Fibroblast of villous mesenchyme (primary cell): Measurements from ENCODE around the gene RPA3. TPM values are rescaled to one million over a fixed set of nuclear protein-coding genes. Genes with fewer than 3 reads are reported as not detected.

Experiments used
- DNase-seq: peaks from one replicate; pipeline ENCODE4 v3.0.0-alpha.2; 2010; ENCODE audit warnings: low read depth
- H3K4me3 ChIP-seq: 2 replicates; pipeline ENCODE4 v1.5.1; 2011; ENCODE audit warnings: low read depth, mild to moderate bottlenecking, low read length
- CTCF ChIP-seq: IDR thresholded peaks from 2 replicates; pipeline ENCODE4 v1.5.1; 2012; ENCODE audit warnings: low read depth, mild to moderate bottlenecking, low read length; ENCODE audit not compliant: insufficient read depth
- total RNA-seq: library from RNA; depleted of rRNA; stranded (reverse); fragments of >200 nt; gene quantifications from 2 replicates; pipeline ENCODE4 v1.2.3, GENCODE V29; 2012

RPA3 gene
- total RNA-seq, 1 donor, result 24.6 TPM

- H3K4me3 ChIP-seq, result no peak overlapping the region
Measured at GRCh38 chr7:7736671-7737070, 18.3 kb upstream of the RPA3 start.

DNA sequence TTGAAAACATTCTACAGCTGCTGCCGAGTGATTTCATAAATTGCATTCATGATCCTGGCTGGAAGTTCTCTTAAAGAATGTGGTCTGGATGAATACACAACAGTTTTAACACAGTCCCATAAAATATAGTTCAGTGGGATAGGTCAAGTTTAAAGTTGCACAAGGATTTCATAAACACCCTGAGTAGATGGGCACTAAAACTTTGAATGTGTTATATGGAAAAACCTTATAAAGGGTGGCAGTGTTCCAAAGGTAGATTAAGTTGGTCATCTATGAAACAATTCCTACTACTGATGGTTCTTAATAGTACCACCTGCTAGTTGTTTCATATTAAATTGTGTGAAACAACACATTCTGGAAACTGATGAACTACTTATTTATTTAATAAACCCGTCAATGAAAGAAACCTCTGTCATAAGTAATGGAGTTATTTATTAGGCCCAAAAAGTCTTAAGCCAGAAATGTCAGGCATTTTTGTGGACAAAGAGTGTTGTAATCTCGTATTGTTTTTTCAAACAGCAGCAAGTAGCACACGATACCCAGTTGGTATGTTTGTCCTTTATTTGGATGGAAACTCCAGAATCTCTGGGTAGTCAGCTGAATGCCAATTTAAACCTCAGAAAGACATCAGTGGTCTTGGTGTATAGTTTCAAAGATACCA lies 14.3 kb upstream of the RPA3 start:
- peak; percentile 93 for DNase-seq
- TF ChIP-seq CTCF, result no peak
- H3K4me3 ChIP-seq, result no peak overlapping the region

More at GRCh38 chr7:7736671-7737070, 18.3 kb upstream of the RPA3 start:
- TF ChIP-seq CTCF, result no peak
- DNase-seq, result no peak

DNA sequence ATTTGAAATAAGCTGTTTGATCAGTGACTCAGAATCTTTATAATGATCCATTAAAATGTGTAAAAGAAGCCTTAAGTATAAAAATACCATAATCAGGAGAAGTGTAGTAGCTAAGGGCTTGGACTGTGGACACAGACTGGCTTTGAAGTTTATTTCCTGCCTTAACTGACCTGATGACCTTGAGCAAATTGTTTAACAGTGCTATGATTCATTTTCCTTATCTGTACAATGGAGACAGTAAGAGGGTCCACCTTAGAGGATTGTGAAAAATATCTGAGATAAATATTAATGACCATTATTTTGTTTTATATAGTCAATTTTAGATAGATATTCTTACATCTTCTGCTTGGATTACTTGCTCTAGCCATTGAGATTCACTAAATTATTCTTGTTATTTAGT lies 13.3 kb upstream of the RPA3 start:
- no peak overlapping the region for H3K4me3 ChIP-seq
- no peak for TF ChIP-seq CTCF
- DNase-seq, result peak; percentile 24

- no peak for DNase-seq
- H3K4me3 ChIP-seq, result no peak overlapping the region
- TF ChIP-seq CTCF, result no peak
Measured at GRCh38 chr7:7720750-7721621, 2.6 kb upstream of the RPA3 start.

DNA sequence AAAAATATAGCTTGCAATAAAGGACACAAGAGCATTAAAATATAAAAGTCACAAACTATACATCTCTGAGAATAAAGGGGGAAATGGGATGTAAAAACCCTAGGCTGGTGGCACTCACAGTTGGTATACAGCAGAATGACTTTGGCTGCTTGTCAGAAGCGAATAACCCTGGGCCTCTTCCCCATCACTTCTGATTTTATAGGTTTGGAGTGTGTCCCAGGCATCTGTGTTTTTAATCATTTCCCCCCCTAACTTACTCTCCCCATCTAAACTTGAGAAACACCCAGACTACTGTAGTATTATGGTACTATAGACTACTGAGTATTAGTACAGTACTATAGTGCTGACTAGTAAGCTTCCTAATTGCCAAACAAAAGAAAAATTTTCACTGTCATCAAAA lies 1.8 kb upstream of the RPA3 start:
- DNase-seq, result no peak
- TF ChIP-seq CTCF, result no peak

GRCh38 chr7:7719236-7719635 lies 829 bp upstream of the RPA3 start:
- TF ChIP-seq CTCF, result no peak
- no peak overlapping the region for H3K4me3 ChIP-seq
- peak; percentile 93 for DNase-seq

More for the DNA sequence above, 1.8 kb upstream of the RPA3 start:
- no peak overlapping the region for H3K4me3 ChIP-seq
